ENCODE measurements around the gene PPL.

The PPL gene

DNA sequence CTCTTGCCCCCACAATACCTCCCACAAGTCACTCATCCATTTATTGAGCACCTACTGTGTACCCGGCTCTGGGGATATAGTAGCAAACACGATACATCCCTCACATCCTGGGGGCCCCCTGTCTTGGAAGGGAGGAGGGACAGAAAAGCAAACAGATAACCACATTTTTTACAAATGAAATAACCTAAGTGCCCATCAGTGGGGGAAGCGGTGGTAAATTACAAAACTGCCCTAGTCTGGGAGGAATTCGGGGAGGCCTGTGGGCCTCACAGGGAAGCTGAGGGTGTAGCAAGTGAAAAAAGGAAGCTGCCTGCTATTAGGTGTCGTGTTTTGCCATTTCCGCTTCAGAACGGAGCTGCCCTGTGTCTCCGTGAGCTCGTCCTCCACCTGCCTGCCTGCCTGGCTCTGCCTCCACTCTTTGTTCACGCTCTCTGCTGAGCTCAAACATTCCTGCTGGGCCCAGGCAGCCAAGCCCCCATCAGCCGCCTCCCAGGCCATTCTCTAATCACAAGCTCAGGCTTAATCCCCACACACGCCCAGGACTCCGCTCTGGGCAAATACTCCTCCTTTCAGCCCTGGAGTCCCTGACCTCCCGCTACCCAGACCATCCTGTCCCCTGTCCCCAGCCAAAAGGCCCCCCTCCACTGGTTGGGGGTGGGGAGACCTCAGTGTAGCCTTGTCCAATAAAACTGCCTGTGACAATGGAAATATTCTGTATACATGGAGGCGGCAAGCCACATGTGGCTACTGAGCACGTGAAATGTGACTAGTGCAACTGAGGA lies 11.0 kb upstream of the PPL start:
- no peak overlapping the region for H3K4me2 ChIP-seq (ENCODE audit: low read length)
- no CpG with 5 or more reads among the region's 16 CpGs for WGBS (ENCODE audit: extremely low coverage, insufficient coverage, low lambda C conversion rate)
- peak; percentile 91 for DNase-seq
- H3K4me1 ChIP-seq (ENCODE audit: control insufficient read depth, low read depth, low read length), result peaks cover 2% of the 10 kb centered on the region
- H3K36me3 ChIP-seq (ENCODE audit: control insufficient read depth, insufficient read depth, low read length), result no peaks in the 10 kb centered on the region
- H3K27me3 ChIP-seq (ENCODE audit: insufficient read depth, low read length, poor library complexity), result no peaks in the 10 kb centered on the region
- no peak overlapping the region for H3K18ac ChIP-seq (ENCODE audit: low read length)
- no peak overlapping the region for H2BK120ac ChIP-seq (ENCODE audit: low read depth, low read length)
- H3K56ac ChIP-seq (ENCODE audit: low read length), result peak overlapping the region; percentile 40
- H3K4ac ChIP-seq (ENCODE audit: low read depth, low read length), result no peak overlapping the region
- H4K5ac ChIP-seq (ENCODE audit: low read length), result no peak overlapping the region
- no peaks in the 10 kb centered on the region for H3K79me2 ChIP-seq (ENCODE audit: control insufficient read depth, insufficient read depth, low read length)
- H3K9ac ChIP-seq (ENCODE audit: low read length), result peak overlapping the region; percentile 8
- H2BK5ac ChIP-seq (ENCODE audit: low read length), result no peak overlapping the region
- H3K79me1 ChIP-seq (ENCODE audit: low read length), result no peaks in the 10 kb centered on the region
- H3K4me3 ChIP-seq (ENCODE audit: low read length), result no peak overlapping the region
- H3K27ac ChIP-seq (ENCODE audit: low read depth, low read length), result peak overlapping the region; percentile 51
- no peak overlapping the region for H2AK5ac ChIP-seq (ENCODE audit: low read length)
- H4K8ac ChIP-seq (ENCODE audit: low read depth, low read length), result no peak overlapping the region
- no peak overlapping the region for H2BK15ac ChIP-seq (replicated peaks; ENCODE audit: low read depth)
- H3K23ac ChIP-seq (ENCODE audit: low read length), result no peak overlapping the region

DNA sequence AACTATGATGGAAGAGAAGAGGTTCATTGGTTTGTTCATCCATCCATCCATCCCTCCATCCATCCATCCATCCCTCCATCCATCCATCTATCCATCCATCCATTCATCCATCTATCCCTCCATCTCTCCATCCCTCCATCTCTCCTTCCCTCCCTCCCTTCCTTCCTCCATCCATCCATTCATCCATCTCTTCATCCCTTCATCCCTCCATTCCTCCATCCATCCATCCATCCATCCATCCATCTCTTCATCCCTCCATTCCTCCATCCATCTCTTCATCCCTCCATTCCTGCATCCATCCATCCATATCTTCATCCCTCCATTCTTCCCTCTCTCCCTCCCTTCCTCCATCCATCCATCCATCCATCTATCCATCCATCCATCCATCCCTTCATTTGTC lies 10.0 kb upstream of the PPL start:
- Histone ChIP-seq H3K79me2 (ENCODE audit: control insufficient read depth, insufficient read depth, low read length) (no peaks in the 10 kb centered on the region), H3K56ac (ENCODE audit: low read length) (no peak overlapping the region), H3K79me1 (ENCODE audit: low read length) (no peaks in the 10 kb centered on the region), H3K27ac (ENCODE audit: low read depth, low read length) (no peak overlapping the region), H3K4me3 (ENCODE audit: low read length) (no peak overlapping the region), H3K36me3 (ENCODE audit: control insufficient read depth, insufficient read depth, low read length) (no peaks in the 10 kb centered on the region), H4K5ac (ENCODE audit: low read length) (no peak overlapping the region), H2BK120ac (ENCODE audit: low read depth, low read length) (no peak overlapping the region), H3K27me3 (ENCODE audit: insufficient read depth, low read length, poor library complexity) (no peaks in the 10 kb centered on the region), H3K4me1 (ENCODE audit: control insufficient read depth, low read depth, low read length) (peaks cover 2% of the 10 kb centered on the region), H2BK5ac (ENCODE audit: low read length) (no peak overlapping the region), H3K18ac (ENCODE audit: low read length) (no peak overlapping the region), H2AK5ac (ENCODE audit: low read length) (no peak overlapping the region), H4K8ac (ENCODE audit: low read depth, low read length) (no peak overlapping the region), H3K23ac (ENCODE audit: low read length) (no peak overlapping the region), H3K9ac (ENCODE audit: low read length) (no peak overlapping the region), H2BK15ac (replicated peaks; ENCODE audit: low read depth) (no peak overlapping the region), H3K4ac (ENCODE audit: low read depth, low read length) (no peak overlapping the region), H3K4me2 (ENCODE audit: low read length) (no peak overlapping the region)
- DNase-seq, result no peak

DNA sequence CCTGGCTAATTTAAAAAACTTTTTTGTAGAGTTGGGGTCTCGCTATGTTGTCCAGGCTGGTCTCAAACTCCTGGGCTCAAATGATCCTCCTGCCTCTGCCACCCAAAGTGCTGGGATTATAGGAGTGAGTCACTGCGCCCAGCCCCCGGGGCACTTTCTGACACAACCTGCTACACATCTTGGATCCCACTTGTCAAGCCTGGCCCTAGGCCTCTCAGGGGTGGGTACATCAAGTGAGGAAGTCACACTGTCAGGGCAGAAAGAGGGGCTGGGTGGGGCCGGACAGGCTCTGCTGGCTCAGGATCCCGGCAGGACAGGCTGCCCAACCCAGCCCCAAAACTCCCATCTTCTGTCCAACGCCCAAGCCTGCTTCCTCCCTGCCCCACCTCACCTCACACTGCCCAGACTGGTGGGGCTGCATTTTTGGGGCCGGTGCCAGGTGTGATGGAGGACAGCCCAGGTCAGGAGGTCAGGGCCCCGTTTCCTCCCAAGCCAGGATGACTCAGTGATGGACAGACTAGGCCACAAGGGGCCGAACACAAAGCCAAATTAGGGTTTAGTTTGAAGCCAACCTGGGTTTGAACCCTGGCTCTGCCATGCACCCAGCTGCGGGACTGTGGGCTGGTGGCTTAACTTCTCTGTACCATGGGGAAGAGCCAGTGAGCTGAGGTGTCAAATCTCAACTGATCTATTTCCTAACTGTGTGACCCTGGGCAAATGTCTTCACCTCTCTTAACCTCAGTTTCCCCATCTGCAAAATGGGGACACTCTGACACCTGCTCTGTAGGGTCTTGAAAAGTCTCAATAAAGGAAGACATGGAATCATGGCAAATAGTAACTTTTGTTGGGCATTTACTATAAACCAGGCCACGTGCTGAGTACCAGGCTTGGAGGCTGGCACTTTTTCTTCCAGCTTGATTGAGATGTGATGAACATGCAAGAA lies 8.9 kb upstream of the PPL start:
- Histone ChIP-seq H3K23ac (ENCODE audit: low read length) (no peak overlapping the region), H2BK5ac (ENCODE audit: low read length) (no peak overlapping the region), H3K27ac (ENCODE audit: low read depth, low read length) (no peak overlapping the region), H3K9ac (ENCODE audit: low read length) (no peak overlapping the region), H2BK15ac (replicated peaks; ENCODE audit: low read depth) (no peak overlapping the region), H4K5ac (ENCODE audit: low read length) (no peak overlapping the region), H3K4me3 (ENCODE audit: low read length) (no peak overlapping the region), H3K79me2 (ENCODE audit: control insufficient read depth, insufficient read depth, low read length) (no peaks in the 10 kb centered on the region), H3K27me3 (ENCODE audit: insufficient read depth, low read length, poor library complexity) (no peaks in the 10 kb centered on the region), H4K8ac (ENCODE audit: low read depth, low read length) (no peak overlapping the region), H3K56ac (ENCODE audit: low read length) (no peak overlapping the region), H3K36me3 (ENCODE audit: control insufficient read depth, insufficient read depth, low read length) (no peaks in the 10 kb centered on the region), H3K18ac (ENCODE audit: low read length) (no peak overlapping the region), H3K4me1 (ENCODE audit: control insufficient read depth, low read depth, low read length) (peaks cover 2% of the 10 kb centered on the region), H3K79me1 (ENCODE audit: low read length) (no peaks in the 10 kb centered on the region), H2AK5ac (ENCODE audit: low read length) (no peak overlapping the region), H2BK120ac (ENCODE audit: low read depth, low read length) (no peak overlapping the region), H3K4ac (ENCODE audit: low read depth, low read length) (no peak overlapping the region), H3K4me2 (ENCODE audit: low read length) (no peak overlapping the region)
- WGBS (ENCODE audit: extremely low coverage, insufficient coverage, low lambda C conversion rate), result no CpG with 5 or more reads among the region's 11 CpGs
- DNase-seq, result no peak

DNA sequence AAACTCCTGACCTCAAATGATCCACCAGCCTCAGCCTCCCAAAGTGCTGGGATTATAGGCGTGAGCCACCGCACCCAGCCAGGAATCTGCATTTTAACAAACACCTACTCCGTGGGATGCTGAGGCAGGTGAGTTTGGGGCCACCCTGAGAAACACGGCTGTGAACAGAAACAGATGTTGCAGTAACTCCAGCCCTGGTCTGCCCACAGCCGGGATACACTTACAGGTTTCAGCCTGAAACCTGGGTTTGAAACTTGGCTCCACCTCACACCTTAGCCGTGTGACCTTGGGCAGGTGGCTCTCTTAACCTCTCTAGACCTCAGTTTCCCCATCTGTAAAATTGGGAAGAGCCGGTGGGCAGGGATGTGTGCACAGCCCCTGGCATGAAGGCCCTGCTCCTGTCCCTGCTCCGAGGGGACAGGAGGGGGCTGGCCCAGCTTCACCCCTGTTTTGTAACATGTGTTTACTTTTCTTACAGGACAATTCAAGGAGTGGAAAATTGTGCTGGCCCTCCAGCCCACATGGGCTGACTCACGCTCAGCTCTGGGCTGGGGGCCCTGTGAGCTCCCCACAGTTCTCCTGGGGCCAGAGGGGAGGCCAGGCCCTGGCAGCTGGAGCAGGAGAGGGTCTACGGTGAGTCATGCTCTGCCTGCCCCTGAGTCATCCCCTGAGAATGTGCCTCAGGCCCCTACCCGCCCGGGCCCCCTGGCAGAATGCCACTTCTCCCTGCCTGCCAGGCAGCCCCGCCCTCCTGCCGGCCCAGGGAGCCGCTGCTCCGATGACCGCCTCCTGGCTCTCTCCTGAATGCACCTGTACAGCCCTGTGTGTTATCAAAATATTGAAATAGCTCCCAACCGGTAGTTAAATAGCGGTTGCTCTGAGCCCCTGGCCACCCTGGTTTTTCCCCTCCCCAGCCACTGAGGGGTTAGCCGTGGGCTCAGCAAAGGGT lies 7.7 kb upstream of the PPL start:
- Histone ChIP-seq H2BK5ac (ENCODE audit: low read length) (no peak overlapping the region), H3K4ac (ENCODE audit: low read depth, low read length) (no peak overlapping the region), H3K27ac (ENCODE audit: low read depth, low read length) (peak overlapping the region; percentile 66), H3K27me3 (ENCODE audit: insufficient read depth, low read length, poor library complexity) (no peaks in the 10 kb centered on the region), H3K4me2 (ENCODE audit: low read length) (no peak overlapping the region), H3K36me3 (ENCODE audit: control insufficient read depth, insufficient read depth, low read length) (no peaks in the 10 kb centered on the region), H3K18ac (ENCODE audit: low read length) (no peak overlapping the region), H4K8ac (ENCODE audit: low read depth, low read length) (no peak overlapping the region), H3K9ac (ENCODE audit: low read length) (no peak overlapping the region), H2BK120ac (ENCODE audit: low read depth, low read length) (peak overlapping the region; percentile 8), H2BK15ac (replicated peaks; ENCODE audit: low read depth) (no peak overlapping the region), H3K79me1 (ENCODE audit: low read length) (no peaks in the 10 kb centered on the region), H3K4me3 (ENCODE audit: low read length) (no peak overlapping the region), H4K5ac (ENCODE audit: low read length) (no peak overlapping the region), H3K23ac (ENCODE audit: low read length) (no peak overlapping the region), H2AK5ac (ENCODE audit: low read length) (no peak overlapping the region), H3K4me1 (ENCODE audit: control insufficient read depth, low read depth, low read length) (peaks cover 2% of the 10 kb centered on the region), H3K56ac (ENCODE audit: low read length) (peak overlapping the region; percentile 40), H3K79me2 (ENCODE audit: control insufficient read depth, insufficient read depth, low read length) (no peaks in the 10 kb centered on the region)
- DNase-seq, result peak; percentile 93
- no CpG with 5 or more reads among the region's 20 CpGs for WGBS (ENCODE audit: extremely low coverage, insufficient coverage, low lambda C conversion rate)

DNA sequence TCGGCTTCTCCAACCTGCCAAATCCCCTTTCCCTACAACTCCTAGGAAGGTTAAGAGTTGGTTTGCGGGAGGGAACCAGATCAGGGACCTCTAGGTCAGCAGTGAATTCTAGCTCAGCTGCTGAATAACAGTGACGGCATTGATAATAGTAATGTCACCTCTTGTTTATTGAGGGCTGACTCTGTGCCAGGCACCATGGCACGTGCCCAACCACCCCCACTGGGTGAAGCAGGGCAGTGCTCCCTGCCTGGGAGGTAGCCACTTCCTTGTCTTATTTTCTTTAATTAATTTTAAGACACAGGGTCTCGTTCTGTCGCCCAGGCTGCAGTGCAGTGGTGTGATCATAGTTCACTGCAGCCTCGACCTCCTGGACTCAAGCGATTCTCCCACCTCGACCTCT lies 5.5 kb upstream of the PPL start:
- DNase-seq, result no peak
- Histone ChIP-seq H3K4ac (ENCODE audit: low read depth, low read length) (no peak overlapping the region), H3K9ac (ENCODE audit: low read length) (no peak overlapping the region), H3K23ac (ENCODE audit: low read length) (no peak overlapping the region), H2BK15ac (replicated peaks; ENCODE audit: low read depth) (no peak overlapping the region), H3K4me3 (ENCODE audit: low read length) (no peak overlapping the region), H4K8ac (ENCODE audit: low read depth, low read length) (no peak overlapping the region), H3K36me3 (ENCODE audit: control insufficient read depth, insufficient read depth, low read length) (no peaks in the 10 kb centered on the region), H3K18ac (ENCODE audit: low read length) (no peak overlapping the region), H3K4me1 (ENCODE audit: control insufficient read depth, low read depth, low read length) (peaks cover 2% of the 10 kb centered on the region), H3K79me2 (ENCODE audit: control insufficient read depth, insufficient read depth, low read length) (no peaks in the 10 kb centered on the region), H3K27me3 (ENCODE audit: insufficient read depth, low read length, poor library complexity) (no peaks in the 10 kb centered on the region), H2BK120ac (ENCODE audit: low read depth, low read length) (peak overlapping the region; percentile 31), H4K5ac (ENCODE audit: low read length) (no peak overlapping the region), H3K56ac (ENCODE audit: low read length) (peak overlapping the region; percentile 87), H3K4me2 (ENCODE audit: low read length) (no peak overlapping the region), H2BK5ac (ENCODE audit: low read length) (no peak overlapping the region), H3K27ac (ENCODE audit: low read depth, low read length) (peak overlapping the region; percentile 77), H3K79me1 (ENCODE audit: low read length) (no peaks in the 10 kb centered on the region), H2AK5ac (ENCODE audit: low read length) (no peak overlapping the region)
- no CpG with 5 or more reads among the region's 9 CpGs for WGBS (ENCODE audit: extremely low coverage, insufficient coverage, low lambda C conversion rate)
